A204.1 (cell line): Measurements from ENCODE around the gene LRRC10B.

Experiments
- FAIRE-seq: peaks from 2 replicates; lab custom pipeline; 2012; peaks lifted over from hg19 to GRCh38; lab: Jason Lieb, UNC

The LRRC10B gene

GRCh38 chr11:61532134-61533038, 23.8 kb downstream of the LRRC10B start:
- FAIRE-seq = no peak

- no peak for FAIRE-seq
These were observed 24.5 kb downstream of the LRRC10B start for GRCh38 chr11:61533039-61533375.

DNA sequence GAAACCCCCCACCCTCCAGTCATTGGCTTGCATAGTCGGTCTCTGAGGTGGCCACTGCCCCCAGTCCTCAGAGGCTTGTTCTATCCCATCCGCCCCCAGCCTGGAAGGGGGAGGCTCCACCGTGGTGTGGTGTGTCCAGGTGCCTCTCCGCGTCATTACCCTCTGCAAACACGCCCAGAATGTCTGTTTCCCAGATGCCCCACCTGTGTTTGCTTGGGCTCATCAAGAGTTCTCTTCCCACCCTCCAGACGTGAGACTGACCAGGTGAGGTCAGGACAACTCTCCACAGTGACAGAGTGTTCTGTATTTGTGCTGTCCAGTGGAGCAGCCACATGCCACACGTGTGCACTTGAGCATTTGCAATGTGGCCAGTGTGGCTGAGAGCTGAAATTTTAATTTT, 24.9 kb downstream of the LRRC10B start:
- FAIRE-seq = no peak

- no peak for FAIRE-seq
These were observed 25.7 kb downstream of the LRRC10B start for GRCh38 chr11:61534025-61534932.

DNA sequence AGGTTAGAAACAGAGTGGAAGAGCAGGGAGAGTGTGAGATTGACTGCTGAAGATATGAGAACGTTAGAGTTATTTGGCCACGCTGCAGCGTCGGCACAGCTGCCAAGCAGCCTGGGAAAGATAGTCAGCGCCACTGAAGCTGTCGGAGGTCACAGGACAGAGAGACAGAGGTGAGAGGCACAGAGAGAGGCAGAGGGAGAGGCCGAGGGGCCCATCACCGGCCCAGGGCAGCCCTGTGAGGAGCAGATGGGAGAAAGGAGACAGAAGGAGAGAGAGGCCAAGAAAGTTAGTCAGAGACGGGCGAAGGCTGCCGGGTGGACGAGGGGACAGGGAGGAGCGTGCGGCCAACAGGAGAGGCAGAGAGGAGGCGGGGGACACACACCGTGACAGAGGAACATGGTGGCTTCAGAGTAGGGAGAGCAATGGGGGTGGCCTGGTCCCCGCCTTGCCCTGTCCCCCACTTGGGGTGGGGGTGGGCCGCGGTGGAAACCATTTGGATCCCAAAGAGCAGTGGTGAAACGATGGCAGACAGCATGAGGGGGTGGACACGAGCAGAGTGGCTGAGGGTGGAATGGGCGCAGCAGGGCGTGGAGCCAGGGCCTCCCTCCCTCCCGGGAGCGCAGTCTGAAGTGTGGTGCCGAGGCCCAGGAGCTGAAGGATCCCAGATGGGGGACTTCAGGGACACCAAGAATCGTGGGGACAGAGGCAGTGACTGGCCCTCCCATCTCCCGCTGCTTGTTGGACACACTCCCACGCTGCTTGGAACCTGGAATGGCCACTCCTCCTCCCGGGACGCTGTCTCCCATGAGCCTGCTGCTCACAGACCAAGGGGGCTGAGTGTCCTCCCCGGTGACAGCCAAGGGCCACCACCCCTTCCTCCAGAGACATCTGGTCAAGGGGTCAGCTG, 26.6 kb downstream of the LRRC10B start:
- no peak for FAIRE-seq

- FAIRE-seq = no peak
These were observed 27.6 kb downstream of the LRRC10B start for GRCh38 chr11:61535998-61536675.

GRCh38 chr11:61536676-61537270, 28.2 kb downstream of the LRRC10B start:
- no peak for FAIRE-seq

- no peak for FAIRE-seq
These were observed 28.8 kb downstream of the LRRC10B start for GRCh38 chr11:61537326-61537725.

GRCh38 chr11:61538636-61538961, 30.1 kb downstream of the LRRC10B start:
- no peak for FAIRE-seq

GRCh38 chr11:61539006-61539405, 30.5 kb downstream of the LRRC10B start:
- FAIRE-seq = no peak

GRCh38 chr11:61539831-61540357, 31.3 kb downstream of the LRRC10B start:
- FAIRE-seq = no peak

GRCh38 chr11:61540528-61540927, 32.0 kb downstream of the LRRC10B start:
- no peak for FAIRE-seq

DNA sequence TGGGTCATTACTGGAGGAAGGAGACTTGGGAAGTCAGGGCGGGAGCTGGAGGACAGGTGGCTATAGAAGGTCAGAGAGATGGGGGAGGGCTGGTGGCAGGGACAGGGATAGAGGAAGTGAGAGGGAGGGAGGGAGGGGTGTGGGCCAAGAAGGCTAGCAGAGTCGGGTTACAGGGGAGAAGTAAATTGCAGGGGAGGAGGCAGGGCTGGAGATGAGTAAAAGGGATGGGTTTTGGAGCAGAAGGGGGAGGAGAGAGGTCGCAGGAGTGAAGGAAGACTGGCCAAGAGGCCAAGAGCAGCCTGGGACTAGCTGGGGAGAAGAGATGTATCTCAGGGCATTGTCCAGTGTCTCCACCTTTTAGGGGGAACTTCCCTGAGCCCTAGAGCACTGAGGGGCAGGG, 33.0 kb downstream of the LRRC10B start:
- no peak for FAIRE-seq

GRCh38 chr11:61542024-61542461, 33.5 kb downstream of the LRRC10B start:
- no peak for FAIRE-seq

DNA sequence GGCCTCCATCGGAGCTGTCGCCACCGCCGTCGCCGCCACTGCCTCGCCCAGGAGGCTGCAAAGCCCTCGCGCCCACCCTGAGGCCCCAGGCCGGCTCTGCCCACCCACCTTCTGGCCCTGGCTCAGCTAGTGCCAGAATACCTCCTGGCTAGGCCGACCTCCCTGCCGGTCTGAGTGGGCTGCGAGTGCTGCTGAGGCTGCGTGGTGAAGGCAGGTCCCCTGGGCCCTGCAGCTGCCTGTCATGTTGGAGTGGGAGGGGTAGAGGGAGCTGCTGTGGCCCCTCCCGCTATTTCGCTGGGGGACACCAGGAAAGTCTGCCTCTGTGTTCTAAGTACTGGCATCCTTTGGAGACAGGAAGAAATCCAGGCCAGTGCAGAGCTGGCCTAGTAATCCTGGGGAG, 34.2 kb downstream of the LRRC10B start:
- FAIRE-seq = no peak

GRCh38 chr11:61543606-61544306, 35.2 kb downstream of the LRRC10B start:
- no peak for FAIRE-seq

GRCh38 chr11:61544466-61544865, 35.9 kb downstream of the LRRC10B start:
- no peak for FAIRE-seq

DNA sequence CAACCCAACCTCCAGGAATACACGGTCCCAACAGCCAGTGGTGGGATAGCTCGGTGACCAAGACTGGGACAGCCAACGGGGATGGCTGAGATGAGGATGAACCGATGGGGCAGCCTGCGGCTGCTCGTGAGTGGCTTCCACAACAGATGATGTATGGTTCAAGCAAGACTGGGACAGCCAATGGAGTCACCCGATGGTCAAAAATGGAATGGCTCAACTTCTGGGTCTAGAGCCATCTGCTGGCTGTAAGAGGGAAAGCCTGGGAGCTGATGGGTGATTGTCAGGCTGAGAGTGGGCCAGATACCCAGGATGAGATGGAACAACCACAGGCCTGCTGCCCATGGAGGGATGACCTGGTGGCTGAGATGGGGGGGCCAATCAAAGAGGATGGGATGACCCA, 36.8 kb downstream of the LRRC10B start:
- no peak for FAIRE-seq

DNA sequence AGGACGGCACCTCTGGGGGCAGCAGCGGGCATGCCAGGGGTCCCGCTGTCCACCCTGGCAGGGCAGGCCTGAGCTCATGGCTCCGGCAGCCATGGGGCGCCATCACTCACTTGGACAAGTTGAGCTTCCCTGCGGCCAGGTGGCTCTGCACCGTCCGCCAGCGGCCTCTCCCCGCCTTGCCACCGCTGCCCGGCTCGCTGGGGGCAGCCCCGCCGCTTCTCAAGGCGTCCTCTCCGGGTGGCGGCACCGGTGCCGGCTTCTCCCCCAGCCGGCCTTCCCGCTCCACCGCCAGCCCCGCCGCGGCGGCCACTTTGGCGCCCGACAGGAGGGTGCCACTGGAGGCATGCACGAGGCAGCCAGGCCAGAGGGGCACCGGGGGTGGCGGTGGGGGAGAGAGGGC, 37.4 kb downstream of the LRRC10B start:
- no peak for FAIRE-seq

- FAIRE-seq = no peak
These were observed 38.1 kb downstream of the LRRC10B start for GRCh38 chr11:61546663-61547062.
